ENCODE data around the gene AKAP13. TPM values are rescaled to one million over a fixed set of nuclear protein-coding genes. Genes with fewer than 3 reads are reported as not detected.

AKAP13 gene
- total RNA-seq, 1 experiment from 2014 or later = 47.3 TPM

- no peaks in the 10 kb centered on the region for H3K9me3 ChIP-seq (ENCODE audit: control insufficient read depth, low read depth, low read length)
- no peak overlapping the region for H2BK5ac ChIP-seq (ENCODE audit: insufficient read length, low read length)
- Mint-ChIP-seq H3K27me3 (ENCODE audit: low read depth) (peaks cover 6% of the 10 kb centered on the region), H3K4me3 (no peak overlapping the region), H3K27ac (no peak overlapping the region), H3K9me3 (no peaks in the 10 kb centered on the region), H3K4me1 (peaks cover 6 to 7% of the 10 kb centered on the region in 2 experiments), H3K36me3 (ENCODE audit: insufficient read depth in 1 of 3, low read depth in 3 of 3) (no peaks in the 10 kb centered on the region)
- H3K27ac ChIP-seq (ENCODE audit: insufficient read length, low read depth, low read length) = no peak overlapping the region
- no peak overlapping the region for H2BK20ac ChIP-seq (ENCODE audit: low read depth, low read length, poor library complexity, severe bottlenecking)
- H3K27me3 ChIP-seq (ENCODE audit: insufficient read depth, low read length) = no peaks in the 10 kb centered on the region
- DNase-seq = no peak
- no peak overlapping the region for H3K14ac ChIP-seq (ENCODE audit: insufficient read depth, low read length)
- H2BK12ac ChIP-seq (ENCODE audit: insufficient read length, low read depth, low read length) = no peak overlapping the region
- no peak overlapping the region for H4K91ac ChIP-seq (ENCODE audit: insufficient read length, low read depth, low read length)
- peaks cover 2% of the 10 kb centered on the region for H3K23me2 ChIP-seq (ENCODE audit: insufficient read length, low read depth, low read length, poor library complexity, severe bottlenecking)
- H3T11ph ChIP-seq (ENCODE audit: low read length) = no peak overlapping the region
- no peak overlapping the region for H3K23ac ChIP-seq (ENCODE audit: insufficient read length, low read depth, low read length)
- no peaks in the 10 kb centered on the region for H3K79me2 ChIP-seq (ENCODE audit: insufficient read depth, low read length)
- no peak overlapping the region for H3K4me2 ChIP-seq (ENCODE audit: insufficient read depth, insufficient read length, low read length)
- no peak overlapping the region for H4K5ac ChIP-seq (ENCODE audit: insufficient read length, low read depth, low read length)
- no peaks in the 10 kb centered on the region for H3K4me1 ChIP-seq (ENCODE audit: insufficient read depth, low read length)
- H2AK5ac ChIP-seq (ENCODE audit: insufficient read length, low read length) = no peak overlapping the region
- H2BK120ac ChIP-seq (ENCODE audit: low read depth, low read length, poor library complexity, severe bottlenecking) = no peak overlapping the region
- WGBS (ENCODE audit: extremely low coverage, insufficient read length, low lambda C conversion rate) = no CpG with 5 or more reads among the region's 4 CpGs
- no peak overlapping the region for H3K56ac ChIP-seq (ENCODE audit: insufficient read length, low read depth, low read length)
- H2BK15ac ChIP-seq (ENCODE audit: low read depth, low read length) = no peak overlapping the region
- no peak overlapping the region for H4K8ac ChIP-seq (replicated peaks; ENCODE audit: insufficient read length, low read depth, low read length)
- H3K9ac ChIP-seq (ENCODE audit: extremely low read depth, insufficient read length, low read length) = no peak overlapping the region
- TF ChIP-seq, protein P1, sequence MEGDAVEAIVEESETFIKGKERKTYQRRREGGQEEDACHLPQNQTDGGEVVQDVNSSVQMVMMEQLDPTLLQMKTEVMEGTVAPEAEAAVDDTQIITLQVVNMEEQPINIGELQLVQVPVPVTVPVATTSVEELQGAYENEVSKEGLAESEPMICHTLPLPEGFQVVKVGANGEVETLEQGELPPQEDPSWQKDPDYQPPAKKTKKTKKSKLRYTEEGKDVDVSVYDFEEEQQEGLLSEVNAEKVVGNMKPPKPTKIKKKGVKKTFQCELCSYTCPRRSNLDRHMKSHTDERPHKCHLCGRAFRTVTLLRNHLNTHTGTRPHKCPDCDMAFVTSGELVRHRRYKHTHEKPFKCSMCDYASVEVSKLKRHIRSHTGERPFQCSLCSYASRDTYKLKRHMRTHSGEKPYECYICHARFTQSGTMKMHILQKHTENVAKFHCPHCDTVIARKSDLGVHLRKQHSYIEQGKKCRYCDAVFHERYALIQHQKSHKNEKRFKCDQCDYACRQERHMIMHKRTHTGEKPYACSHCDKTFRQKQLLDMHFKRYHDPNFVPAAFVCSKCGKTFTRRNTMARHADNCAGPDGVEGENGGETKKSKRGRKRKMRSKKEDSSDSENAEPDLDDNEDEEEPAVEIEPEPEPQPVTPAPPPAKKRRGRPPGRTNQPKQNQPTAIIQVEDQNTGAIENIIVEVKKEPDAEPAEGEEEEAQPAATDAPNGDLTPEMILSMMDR (conservative IDR thresholded peaks at IDR 0.05) = no peak
- H4K20me1 ChIP-seq (ENCODE audit: control insufficient read depth, insufficient read depth, insufficient read length) = no peaks in the 10 kb centered on the region
- H2AFZ ChIP-seq (ENCODE audit: low read length) = no peak overlapping the region
- H3K4ac ChIP-seq (ENCODE audit: low read depth, low read length) = no peak overlapping the region
- no peaks in the 10 kb centered on the region for H3K79me1 ChIP-seq (ENCODE audit: insufficient read depth, low read depth, low read length, poor library complexity, severe bottlenecking)
- H3K18ac ChIP-seq (ENCODE audit: insufficient read length, low read depth, low read length) = no peak overlapping the region
These were observed 5.6 kb upstream of the AKAP13 start for GRCh38 chr15:85374831-85375230.
